GOT3 (cell line): ENCODE results near the gene ATP8A2.
"Not testable (repeated sequence)": the region's sequence is repeated elsewhere in the genome, so short reads cannot be mapped to it uniquely, and the experiment has no call there.

Experiments used
- DNase-seq: peaks from one replicate; lab custom pipeline; 2025; ENCODE audit warnings: mixed read lengths; lab: John Stamatoyannopoulos, UW

The ATP8A2 gene

DNA sequence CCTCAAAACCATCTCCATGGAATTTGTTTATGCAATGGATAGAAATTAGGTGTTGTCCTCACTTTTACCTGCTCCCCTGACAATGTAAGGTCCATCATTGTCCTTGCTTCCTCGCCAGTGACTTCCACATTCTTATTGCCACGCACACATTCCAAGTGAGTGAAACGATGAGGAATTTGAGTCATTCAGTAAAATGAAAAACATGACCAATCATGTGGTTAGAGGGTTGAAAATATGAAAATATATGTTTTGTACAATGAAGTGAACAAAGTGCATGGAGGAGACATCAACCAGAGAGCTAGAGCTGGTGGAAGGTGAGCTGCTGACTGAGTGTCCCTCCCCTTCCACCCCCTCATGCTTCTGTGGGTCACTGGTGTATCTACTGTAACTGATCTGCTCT, 91.7 kb downstream of the ATP8A2 start:
- no peak for DNase-seq

DNA sequence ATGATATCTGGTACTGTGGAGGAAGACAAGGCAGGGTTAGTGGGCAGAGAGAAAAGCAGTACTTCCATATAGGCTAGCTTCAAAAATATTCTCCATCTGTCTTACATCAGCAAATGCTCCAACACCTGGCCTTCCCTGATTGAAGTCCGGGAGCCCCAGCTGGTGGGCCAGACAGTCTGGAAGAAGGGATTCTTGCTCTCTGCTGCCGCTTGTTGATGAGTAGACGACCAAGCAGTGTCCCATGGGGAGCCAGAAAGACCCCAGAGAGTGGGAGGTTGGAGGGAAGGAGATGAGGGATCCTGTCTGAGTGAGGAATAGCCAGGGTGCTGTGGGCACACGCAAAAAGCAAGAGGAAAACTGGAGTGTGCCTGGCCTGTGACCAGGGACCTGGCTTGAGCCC, 95.1 kb downstream of the ATP8A2 start:
- no peak for DNase-seq

DNA sequence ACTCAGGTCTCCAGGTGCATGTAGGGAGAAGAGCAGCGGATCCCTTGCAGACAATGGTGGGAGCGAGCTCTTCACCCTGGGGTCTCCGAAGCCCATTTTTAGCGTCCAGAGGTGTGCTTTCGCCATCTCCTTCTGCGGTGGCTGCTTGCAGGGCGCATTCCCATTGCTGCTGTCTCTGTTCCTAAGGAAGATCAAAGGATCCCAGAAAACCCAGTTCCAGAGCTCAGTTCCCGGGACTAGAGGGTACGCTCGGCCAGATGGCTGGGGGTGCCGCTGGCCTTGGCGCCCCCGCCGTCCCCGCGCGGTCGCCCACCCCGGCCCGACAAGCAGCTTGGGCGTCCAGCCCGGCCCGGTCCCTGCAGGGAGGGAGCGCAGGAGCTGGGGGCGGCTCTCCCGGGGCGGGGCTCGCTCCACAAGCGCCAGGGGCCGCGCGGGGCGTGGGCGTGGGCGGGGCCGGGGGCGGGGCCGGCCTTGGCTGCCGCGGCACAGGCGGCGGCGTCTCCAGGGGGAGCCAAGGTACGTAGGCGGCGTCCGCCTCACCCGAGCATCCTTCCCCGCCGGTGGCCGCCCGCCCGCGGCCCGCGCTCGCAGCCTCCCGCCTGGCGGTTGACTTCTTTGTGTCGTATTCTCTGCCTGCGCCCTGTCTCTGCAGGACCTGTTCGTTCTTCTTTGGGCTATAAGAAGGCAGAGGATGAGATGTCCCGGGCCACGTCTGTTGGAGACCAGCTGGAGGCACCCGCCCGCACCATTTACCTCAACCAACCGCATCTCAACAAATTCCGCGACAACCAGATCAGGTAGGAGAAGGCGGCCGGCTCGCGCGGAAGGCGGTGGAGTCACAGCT, 96.8 kb downstream of the ATP8A2 start:
- no peak for DNase-seq

DNA sequence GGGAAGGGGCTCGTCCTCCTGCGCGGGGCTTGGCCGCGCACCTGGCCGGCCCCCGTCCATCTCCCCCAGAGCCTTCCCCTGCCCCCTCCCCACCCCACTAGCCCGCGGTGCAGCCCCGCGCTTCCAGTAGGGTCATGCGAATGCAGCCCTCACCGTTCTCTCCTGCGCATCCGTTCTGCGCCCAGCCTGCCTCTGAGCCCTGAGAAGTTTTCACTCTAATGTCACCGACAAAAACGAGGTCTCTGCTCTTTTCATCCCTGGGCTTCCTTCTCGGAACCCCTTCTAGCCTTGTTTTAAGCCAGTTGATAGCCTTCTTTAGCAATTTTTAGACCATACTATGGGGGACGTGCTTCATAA, 97.4 kb downstream of the ATP8A2 start:
- DNase-seq: no peak

DNA sequence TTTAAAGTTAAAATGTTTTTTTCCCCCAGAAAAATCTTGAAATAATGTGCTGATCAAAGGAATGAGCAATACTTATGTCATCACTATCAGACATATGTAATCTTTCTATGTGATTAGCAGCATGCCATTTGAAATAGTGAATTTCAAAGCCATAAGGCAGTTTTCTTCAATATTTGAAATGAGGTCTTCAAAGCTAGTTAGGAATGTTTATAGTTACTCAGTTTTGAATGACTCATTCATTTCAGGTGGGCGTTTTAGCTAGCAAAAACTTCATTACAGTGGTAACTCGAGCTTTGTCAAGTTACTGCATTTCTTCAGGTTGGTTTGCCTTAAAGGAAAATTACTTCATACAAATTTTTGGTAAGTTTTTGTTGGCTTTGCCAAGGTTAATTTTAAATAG, 102.1 kb downstream of the ATP8A2 start:
- no peak for DNase-seq

DNA sequence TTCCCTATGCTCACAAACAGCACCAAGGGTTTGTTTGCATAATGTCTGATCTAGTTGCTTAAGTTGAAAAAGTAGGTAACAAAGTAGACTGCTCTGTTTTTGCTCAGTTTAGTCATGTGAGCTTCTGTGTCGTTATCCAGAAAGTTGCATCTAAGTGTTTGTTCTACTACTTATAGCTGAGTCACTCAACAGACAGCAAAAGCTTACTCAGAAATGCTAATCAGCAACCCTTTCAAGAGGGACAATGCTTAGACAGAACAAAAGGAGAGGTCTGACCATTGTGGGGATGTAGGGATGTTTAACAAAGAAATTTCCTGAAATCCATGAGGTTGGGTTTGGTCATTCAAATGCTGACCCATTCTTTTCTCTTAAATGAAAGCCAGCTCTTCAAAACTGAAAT, 106.4 kb downstream of the ATP8A2 start:
- DNase-seq: no peak

DNA sequence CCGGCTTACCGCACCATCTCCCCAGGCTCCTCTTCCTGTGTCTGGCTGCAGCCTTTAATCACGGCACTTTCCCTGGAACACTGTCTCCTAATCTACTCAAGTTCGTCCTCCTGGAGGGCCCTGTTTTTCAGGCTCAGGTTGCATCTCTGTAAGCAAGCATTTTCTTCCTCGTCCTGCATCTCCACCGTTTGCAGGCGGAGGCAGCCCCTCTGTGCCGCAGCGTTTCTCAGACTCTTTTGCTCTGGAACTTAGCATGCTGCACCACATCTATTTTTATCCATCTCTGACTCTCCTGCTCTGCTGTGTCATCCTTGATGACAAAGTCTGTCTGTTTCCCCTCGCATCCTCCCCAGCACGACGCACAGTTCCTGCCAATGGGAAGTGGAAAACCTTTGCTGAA, 117.5 kb downstream of the ATP8A2 start:
- DNase-seq: no peak

DNA sequence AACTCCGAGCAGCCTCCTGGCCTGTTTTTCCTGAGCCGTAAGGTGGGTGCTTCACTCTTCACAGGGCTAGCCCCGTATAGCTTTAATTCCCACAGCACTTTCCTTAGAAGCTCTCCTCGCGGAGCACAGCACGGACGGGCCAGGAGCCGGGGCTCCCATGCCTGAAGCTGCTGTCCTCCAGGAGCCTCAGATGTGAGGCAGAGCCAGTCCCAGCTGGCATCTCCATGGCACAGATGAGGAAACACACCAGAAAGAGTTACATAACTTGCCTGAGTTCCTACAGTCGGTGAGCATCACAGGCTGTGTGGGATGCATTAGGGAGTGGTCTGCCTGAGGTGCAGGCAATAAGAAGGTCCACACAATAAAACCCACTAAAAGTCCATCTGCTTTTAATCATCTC, 118.5 kb downstream of the ATP8A2 start:
- no peak for DNase-seq

DNA sequence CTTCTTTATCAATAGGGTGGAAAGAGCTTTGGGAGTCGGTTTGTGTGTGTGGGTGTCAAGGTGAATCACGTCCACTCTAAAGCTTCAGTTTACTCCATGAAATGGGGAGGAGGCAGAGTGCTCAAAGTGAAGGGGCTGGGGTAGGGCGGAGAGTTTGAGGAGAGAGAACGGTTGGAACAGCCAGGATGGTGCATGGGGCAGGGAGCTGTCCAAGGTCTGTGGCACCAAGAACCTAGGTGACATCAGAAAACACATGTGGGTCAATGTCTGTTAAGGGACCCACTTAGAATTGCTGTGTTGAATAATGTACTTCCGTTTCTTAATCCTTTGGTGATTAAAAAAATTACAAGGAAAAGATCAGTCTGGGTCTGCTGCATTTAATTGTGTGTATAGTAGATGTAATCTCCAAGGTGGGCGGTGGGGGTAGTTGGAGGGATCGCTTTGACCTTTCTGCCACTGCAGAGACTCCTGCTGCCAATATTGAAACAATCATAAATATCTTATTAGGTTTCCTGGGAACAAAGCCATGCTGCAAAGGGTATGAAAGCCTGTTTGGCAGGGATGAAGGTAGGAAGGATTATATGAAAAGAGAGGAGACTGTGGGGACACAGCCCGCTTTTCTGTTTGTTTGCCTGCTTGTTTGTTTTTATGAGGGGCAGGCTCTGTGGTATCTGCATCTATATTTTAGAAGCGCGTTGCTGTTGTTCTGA, 122.3 kb downstream of the ATP8A2 start:
- DNase-seq: no peak

DNA sequence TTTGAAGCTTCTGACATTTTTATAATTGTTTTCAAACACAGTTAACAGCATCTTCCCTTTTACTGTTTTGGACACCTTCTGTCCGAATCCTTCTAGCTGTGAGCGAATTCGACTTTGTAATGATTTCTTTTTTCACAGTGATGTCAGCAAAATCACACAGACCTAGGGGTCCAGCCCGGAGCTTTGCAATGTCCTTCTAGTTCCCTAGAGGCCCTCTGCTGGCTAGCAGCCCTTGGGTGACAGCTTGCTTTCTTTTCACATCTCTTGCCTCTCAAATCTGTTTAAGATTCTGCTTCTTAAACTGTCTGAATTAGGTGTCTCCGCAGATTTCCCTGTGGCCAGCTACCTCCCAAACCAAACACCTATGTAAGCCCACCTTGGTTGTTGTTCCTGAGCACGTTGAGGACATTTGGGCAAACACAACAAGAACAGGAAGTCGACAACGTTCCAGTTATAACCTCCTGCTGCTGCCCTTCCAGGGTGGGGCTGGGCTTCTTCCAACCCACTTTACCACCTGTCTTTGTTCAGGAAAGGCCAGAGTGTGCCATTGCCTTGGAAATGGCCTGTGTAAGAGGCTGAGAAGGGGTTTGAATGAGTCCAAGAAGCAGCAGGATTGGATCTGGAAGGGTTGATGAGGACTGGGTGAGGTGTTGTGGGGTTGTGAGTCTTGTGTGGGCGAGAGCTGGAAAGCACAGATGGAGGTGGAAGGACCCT, 123.1 kb downstream of the ATP8A2 start:
- no peak for DNase-seq

DNA sequence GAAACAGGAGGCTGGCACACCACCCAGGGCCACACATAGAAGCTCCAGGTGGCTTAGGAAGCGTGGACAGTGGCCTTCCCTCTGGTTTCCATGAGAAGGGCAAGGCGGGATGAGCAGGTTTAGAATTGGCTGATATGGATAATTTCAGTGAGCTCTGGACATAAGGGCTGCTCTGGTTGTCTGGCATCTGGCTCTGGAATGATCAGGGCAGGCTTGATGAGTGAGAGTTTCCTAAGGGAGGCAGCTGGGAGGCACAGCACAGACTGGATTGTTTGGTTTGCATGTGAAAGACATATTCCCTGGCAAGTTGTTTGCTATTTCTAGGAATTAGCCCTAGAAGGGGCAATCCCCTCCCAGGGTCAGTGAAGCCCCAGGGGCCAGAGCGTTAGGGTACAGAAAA, 129.5 kb downstream of the ATP8A2 start:
- no peak for DNase-seq

DNA sequence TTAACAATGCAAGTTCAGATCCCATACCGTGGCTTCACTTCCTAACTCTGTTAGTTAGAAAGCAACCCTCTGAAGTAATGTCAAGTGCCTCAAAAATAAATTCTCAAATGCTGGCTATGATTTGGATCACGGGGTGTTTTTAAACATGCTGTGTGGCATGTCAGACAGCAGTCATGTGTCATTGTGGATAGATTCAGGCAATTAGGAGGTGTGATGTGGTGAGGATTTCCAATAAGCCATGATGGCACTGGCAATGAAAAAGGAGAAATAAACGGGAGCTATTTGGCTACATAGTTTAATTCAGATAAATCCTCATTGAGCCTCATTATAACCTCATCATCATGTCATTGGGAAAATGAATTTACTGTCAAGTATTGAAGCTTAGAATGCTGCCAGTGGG, 130.3 kb downstream of the ATP8A2 start:
- DNase-seq: no peak

DNA sequence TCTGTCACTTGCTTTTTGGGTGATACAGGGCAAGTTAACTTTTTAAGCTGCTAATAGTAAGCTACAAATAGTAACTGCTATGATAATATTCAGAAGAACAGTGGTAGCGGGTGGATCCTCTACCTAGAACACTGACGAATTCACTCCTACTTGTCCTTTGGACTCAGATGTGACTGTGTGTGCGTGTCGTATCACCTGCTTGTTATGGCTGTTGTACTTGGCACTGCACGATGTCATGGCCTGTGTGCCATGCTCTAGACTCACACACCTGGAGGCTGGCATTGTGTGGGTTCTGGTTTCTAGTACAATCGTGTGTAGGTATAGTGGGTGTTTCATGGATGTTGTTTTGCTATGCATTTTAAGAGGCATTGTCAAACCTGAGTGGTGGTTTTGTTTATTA, 130.8 kb downstream of the ATP8A2 start:
- no peak for DNase-seq

DNA sequence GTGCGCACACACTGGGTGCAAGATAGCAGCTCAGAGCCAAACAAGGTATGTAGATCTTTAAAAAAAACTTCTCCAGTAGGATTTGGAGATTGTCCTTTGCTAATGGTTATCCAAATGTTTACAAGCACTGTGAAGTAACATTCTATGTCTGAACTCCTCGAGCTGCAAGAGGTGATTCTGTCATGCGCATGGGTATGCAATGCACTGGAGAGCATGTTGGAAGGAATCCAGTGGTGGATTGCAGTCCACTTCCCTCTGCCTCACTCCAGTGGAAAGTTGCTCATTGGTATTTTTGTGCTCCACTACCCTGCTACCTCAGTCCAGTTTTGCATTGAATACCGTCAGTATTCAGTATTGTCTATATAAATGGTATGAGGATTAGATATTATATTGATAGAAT, 132.1 kb downstream of the ATP8A2 start:
- DNase-seq: no peak

DNA sequence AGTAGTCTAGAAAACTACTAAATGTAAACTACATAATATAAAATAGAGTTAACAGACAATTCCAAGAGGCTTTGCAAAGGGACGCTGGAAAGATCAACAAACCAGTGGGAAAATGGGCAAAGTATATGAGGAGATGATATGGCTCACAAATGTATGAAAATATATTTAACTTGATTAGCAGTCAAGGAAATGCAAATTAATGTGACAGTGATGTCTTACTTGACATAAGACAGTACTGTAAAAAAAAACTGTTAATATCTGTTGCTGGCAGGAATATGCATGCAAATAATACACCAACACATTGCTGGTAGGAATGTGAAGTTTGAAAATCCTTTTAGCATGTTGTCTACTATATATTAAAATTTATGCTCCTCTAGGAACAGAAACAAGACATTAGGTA, 136.1 kb downstream of the ATP8A2 start:
- DNase-seq: no peak

DNA sequence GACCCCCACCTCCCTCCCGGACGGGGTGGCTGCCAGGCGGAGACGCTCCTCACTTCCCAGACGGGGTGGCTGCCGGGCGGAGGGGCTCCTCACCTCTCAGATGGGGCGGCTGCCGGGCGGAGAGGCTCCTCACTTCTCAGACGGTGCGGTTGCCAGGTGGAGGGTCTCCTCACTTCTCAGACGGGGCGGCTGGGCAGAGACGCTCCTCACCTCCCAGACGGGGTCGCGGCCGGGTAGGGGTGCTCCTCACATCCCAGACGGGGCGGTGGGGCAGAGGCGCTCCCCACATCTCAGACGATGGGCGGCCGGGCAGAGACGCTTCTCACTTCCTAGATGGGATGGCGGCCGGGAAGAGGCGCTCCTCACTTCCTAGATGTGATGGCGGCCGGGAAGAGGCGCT, 141.3 kb downstream of the ATP8A2 start:
- DNase-seq: not testable (repeated sequence)

DNA sequence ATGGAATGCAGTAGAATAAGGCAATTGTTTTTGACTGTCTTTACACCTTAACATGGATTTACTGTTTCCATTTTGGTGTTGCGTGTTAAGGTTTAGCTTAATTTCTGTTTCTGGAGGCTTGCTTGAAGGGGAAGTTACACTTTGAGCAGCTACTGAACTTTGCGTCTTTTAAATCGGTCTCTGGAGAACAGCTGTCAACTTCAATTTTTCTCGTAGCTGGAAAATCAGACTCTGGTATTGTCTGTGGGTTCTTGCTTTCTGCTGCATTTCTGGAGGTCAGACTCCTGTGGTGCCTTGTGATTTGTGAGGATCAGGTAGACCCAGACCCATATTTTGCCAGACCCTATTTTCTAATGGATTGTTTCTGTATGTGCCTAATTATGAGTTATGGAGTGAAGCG, 146.7 kb downstream of the ATP8A2 start:
- DNase-seq: no peak

DNA sequence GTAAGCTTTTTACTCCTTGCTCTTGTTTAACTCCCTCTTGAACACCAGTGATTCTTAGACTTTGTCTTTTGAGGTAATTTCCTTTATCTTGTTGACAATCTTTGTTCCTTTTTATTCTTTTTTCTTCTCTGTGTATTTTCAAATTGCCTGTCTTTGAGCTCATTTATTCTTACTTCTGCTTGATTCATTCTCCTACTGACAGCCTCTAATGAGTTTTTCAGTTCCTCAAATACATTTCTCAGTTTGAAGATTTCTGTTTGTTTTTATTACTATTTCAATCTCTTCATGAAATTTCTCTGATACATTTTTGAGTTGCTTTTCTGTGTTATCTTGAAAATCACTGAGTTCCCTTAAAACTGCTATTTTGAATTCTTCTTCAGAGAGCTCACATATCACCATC, 154.1 kb downstream of the ATP8A2 start:
- no peak for DNase-seq

DNA sequence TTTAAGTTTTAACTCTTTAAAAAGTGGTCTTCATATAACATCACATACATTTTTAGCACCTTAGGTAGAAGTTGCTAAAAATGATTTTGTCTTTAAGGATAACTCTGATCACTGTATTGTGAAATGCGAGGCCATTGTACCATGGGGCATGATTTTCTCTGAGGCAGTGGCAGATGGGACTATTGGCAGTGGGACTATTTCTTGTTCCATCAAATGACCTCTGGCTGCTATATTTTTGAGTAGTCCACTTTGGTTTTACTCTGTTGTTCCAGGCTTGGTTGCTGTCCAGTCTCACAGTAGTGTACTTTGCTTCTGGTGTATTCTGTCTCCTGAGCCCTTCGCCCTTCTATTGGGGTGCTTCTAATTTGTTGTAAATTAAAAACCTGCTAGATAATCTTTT, 156.5 kb downstream of the ATP8A2 start:
- DNase-seq: no peak

DNA sequence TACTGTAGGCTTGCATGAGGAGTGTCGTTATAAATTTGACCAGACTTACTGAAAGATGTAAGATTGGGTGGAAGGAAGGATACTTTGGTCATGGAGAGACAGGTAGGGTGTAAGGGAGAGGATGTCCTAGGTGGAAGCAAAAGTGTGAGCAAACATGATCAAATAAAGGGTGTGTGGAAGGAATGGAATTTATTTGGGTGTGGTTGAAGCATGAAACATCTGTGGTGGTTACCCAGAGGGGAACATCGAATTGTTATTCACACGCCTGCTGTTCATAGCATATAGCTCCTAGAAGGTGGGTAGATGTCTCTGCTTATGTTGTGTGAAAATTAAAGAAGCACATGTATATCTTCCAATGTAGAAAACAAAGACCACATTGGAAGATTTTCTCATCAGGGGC, 157.7 kb downstream of the ATP8A2 start:
- no peak for DNase-seq

DNA sequence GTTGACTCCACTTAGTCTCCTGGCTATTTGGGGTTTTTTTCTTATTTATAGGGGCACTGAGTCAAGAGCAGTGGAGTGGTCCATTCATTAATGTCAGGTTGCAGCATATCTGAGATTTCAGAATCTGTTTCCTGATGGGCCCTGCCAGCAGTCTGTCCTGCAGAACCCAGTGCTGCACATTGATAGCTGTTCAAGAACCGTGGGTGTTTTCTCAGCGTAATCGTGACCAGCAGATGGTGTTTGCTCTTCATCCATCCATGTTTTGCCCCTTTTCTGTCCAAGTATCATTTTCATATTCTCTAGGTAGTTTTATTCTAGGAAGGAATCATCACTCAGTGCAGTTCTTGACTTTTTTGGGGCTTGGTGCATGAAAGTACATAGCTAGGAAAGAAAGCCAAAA, 166.5 kb downstream of the ATP8A2 start:
- DNase-seq: no peak

DNA sequence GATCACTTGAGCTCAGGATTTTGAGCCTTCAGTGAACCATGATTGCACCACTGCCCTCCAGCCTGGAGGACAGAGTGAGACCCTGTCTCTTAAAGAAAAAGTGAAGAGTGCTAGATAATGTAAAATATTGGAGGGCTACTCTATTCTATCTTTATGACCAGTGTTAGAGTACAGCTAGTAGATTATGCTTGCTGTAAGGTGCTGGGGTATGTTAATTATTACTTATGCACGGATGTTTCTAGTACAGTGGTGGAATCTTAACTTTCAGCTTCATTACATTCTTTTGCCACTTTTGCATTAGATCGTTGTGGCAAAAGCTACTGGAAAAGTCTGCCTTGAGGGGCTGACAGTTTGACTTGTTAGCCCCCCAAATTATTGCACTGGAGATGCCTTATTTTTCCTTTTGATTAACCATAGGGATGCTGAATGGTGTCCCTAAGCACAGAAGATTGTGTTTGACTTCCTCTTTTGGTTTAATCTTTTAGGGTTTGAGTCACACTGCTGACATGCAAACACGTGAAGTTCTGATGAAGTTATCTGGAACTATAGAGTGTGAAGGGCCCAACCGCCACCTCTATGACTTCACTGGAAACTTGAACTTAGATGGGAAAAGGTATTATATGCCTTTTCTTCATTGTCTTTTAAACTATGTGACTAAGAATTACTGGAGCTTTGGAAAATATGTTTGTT, 169.8 kb downstream of the ATP8A2 start:
- no peak for DNase-seq

DNA sequence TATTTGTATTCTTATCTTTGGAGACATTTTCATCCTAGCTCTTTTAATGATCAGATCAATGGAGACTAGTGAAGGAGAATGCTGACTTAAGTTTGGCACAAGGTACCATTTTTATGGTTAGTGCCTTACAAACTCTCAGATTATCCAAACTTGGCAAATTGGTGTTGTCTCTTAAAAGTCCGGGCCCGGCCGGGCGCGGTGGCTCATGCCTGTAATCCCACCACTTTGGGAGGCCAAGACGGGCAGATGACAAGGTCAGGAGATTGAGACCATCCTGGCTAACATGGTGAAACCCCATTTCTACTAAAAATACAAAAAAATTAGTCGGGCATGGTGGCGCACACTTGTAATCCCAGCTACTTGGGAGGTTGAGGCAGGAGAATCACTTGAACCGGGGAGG, 177.2 kb downstream of the ATP8A2 start:
- DNase-seq: not testable (repeated sequence)
